ENCODE data around the gene TNFRSF14. TPM values are rescaled to one million over a fixed set of nuclear protein-coding genes. Genes with fewer than 3 reads are reported as not detected.

Gene TNFRSF14
- total and polyA plus RNA-seq, 2 of the 13 experiments (the other 11 are each of a cell fraction or from before 2014, with no cell fraction given): 11.9 to 49.9 TPM

- no peak for TF ChIP-seq ZFP36L1 (CRISPR knock-in tag; IDR thresholded peaks at IDR 0.05)
- no peak for TF ChIP-seq TCF7L2 (IDR thresholded peaks at IDR 0.05; ENCODE audit: low read depth, low read length)
- TF ChIP-seq, protein P1, sequence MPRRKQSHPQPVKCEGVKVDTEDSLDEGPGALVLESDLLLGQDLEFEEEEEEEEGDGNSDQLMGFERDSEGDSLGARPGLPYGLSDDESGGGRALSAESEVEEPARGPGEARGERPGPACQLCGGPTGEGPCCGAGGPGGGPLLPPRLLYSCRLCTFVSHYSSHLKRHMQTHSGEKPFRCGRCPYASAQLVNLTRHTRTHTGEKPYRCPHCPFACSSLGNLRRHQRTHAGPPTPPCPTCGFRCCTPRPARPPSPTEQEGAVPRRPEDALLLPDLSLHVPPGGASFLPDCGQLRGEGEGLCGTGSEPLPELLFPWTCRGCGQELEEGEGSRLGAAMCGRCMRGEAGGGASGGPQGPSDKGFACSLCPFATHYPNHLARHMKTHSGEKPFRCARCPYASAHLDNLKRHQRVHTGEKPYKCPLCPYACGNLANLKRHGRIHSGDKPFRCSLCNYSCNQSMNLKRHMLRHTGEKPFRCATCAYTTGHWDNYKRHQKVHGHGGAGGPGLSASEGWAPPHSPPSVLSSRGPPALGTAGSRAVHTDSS (CRISPR knock-in tag; conservative IDR thresholded peaks at IDR 0.05): no peak
- peak; percentile 80 for TF ChIP-seq GFI1 (CRISPR knock-in tag; IDR thresholded peaks at IDR 0.05; ENCODE audit: borderline replicate concordance)
- no peak for TF ChIP-seq REXO4 (CRISPR knock-in tag; IDR thresholded peaks at IDR 0.05; ENCODE audit: borderline replicate concordance)
- TF ChIP-seq ZHX2 (IDR thresholded peaks at IDR 0.05; ENCODE audit: low read depth): peak; percentile 63; the same call in 1 of the 2 replicates
- no peak for TF ChIP-seq ZHX2 (CRISPR knock-in tag; IDR thresholded peaks at IDR 0.05; ENCODE audit: borderline replicate concordance)
- peak; percentile 86 for TF ChIP-seq MED1 (CRISPR knock-in tag; IDR thresholded peaks at IDR 0.05)
- TF ChIP-seq CBX2 (IDR thresholded peaks at IDR 0.05; ENCODE audit: low read depth, low read length): no peak
- no peak for TF ChIP-seq CBX2 (CRISPR knock-in tag; IDR thresholded peaks at IDR 0.05; ENCODE audit: low read depth)
- TF ChIP-seq TRIM24 (CRISPR knock-in tag; IDR thresholded peaks at IDR 0.05): no peak
- TF ChIP-seq TCF12 (IDR thresholded peaks at IDR 0.05): no peak
- TF ChIP-seq TCF12 (CRISPR knock-in tag; IDR thresholded peaks at IDR 0.05): peak; percentile 86; the same call in 1 of the 2 replicates
- TF ChIP-seq, protein P2, sequence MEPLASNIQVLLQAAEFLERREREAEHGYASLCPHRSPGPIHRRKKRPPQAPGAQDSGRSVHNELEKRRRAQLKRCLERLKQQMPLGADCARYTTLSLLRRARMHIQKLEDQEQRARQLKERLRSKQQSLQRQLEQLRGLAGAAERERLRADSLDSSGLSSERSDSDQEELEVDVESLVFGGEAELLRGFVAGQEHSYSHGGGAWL (CRISPR knock-in tag; IDR thresholded peaks at IDR 0.05): no peak
- TF ChIP-seq KDM3A (CRISPR knock-in tag; IDR thresholded peaks at IDR 0.05; ENCODE audit: low read depth): peak; percentile 72; the same call in 1 of the 2 replicates
- peak; percentile 47; the same call in 1 of the 2 replicates for TF ChIP-seq SP4 (CRISPR knock-in tag; IDR thresholded peaks at IDR 0.05)
- TF ChIP-seq KAT8 (CRISPR knock-in tag; IDR thresholded peaks at IDR 0.05): 0 out of 2 replicates have a peak, but pooled peaks have one; percentile 46
- peak; percentile 46; the same call in 1 of the 2 replicates for TF ChIP-seq IRF2 (CRISPR knock-in tag; IDR thresholded peaks at IDR 0.05)
- TF ChIP-seq ZNF782 (CRISPR knock-in tag; IDR thresholded peaks at IDR 0.05; ENCODE audit: borderline replicate concordance): no peak
- TF ChIP-seq SMYD3 (CRISPR knock-in tag; IDR thresholded peaks at IDR 0.05): no peak
- no peak for TF ChIP-seq ZNF496 (CRISPR knock-in tag; IDR thresholded peaks at IDR 0.05; ENCODE audit: insufficient replicate concordance)
Observed at GRCh38 chr1:2575801-2576663, 19.9 kb downstream of the TNFRSF14 start (continued).

Data from HepG2 (cell line).